ENCODE results near the gene MED20.

GRCh38 chr6:41931792-41932191 is 10.9 kb upstream of the MED20 start:
- TF ChIP-seq CTCF (IDR thresholded peaks at IDR 0.05) (no peak), POLR2A (IDR thresholded peaks at IDR 0.05) (no peak)

Measured in esophagus squamous epithelium (tissue), 4 donors.